ENCODE data around the gene BRD4.
A peak's percentile ranks its signal among the peaks of the same experiment; 100 is the strongest.
"Not testable (repeated sequence)": the region's sequence is repeated elsewhere in the genome, so short reads cannot be mapped to it uniquely, and the experiment has no call there.

BRD4 gene

DNA sequence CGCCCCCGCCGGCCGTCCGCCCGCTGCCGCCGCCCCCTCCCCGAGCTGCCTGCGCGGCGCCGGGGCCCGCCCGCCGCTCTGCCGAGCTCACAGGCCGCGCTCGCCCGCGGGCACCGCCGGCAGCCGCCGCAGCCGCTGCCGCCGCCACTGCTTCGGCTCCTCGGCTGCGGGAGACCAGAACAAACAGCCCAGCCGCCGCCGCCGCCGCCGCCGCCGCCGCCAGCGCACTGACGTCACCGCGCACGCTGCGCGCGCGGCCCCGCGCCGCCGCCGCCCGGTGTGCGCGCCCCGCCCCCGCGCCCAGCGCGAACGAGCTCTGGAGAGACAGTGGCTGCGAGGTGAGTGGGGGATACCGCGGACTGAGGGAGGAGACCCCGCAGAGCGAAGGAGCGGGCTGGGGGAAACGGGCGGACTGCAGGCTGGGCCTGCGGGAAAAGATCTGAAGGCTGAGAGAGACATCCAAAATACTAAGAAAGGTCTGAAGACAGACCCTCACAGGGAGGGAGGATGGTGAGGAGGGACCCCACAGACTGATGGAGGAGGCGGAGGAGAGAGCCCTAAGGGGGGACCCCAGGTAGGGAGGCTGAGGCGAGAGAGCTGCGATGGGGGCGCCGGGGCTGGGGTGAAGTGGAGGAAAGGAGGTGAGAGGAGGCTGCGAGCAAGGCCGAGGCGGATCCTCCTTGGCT lies at the start of gene BRD4:
TSS of gene BRD4 (minus strand) at position 229 of the 686 bp plus-strand sequence. CDS start 59,440 bp downstream, outside the sequence.
- peak; percentile 77 for DNase-seq (ENCODE audit: low spot score)

- DNase-seq (ENCODE audit: low spot score), result no peak
Measured at GRCh38 chr19:15381864-15382263, 49.5 kb upstream of the BRD4 start.

DNA sequence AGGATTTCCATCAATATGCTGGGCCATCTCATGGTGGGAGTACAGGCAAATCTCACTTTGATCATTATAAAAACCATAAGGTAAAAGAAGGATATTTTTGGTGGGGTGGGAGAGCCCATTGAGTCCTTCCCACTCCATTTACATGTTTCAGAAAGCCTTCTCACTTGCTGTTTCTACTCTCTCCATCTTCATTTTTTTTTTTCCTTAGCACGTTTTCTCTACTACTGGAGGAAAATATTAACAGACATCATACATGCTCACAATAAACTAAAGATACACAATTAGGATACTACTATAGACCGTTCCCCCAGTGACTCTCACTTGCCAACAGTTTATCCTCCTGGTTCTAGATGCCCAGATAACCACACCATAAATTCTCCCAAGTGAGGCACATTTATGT lies 49.1 kb upstream of the BRD4 start:
- no peak for DNase-seq (ENCODE audit: low spot score)

GRCh38 chr19:15379999-15380647 lies 47.8 kb upstream of the BRD4 start:
- peak; percentile 63 for DNase-seq (ENCODE audit: low spot score)

- DNase-seq (ENCODE audit: low spot score), result peak; percentile 99
Measured at GRCh38 chr19:15379083-15379998, 47.0 kb upstream of the BRD4 start, which contains the start of gene AKAP8. TSS of gene AKAP8 (minus strand) at chr19:15379787. CDS start at chr19:15379731, 56 bp downstream.

GRCh38 chr19:15378534-15379082 lies 46.3 kb upstream of the BRD4 start:
- peak; percentile 61 for DNase-seq (ENCODE audit: low spot score)

GRCh38 chr19:15374796-15375440 lies 42.6 kb upstream of the BRD4 start:
- peak; percentile 52 for DNase-seq (ENCODE audit: low spot score)

DNA sequence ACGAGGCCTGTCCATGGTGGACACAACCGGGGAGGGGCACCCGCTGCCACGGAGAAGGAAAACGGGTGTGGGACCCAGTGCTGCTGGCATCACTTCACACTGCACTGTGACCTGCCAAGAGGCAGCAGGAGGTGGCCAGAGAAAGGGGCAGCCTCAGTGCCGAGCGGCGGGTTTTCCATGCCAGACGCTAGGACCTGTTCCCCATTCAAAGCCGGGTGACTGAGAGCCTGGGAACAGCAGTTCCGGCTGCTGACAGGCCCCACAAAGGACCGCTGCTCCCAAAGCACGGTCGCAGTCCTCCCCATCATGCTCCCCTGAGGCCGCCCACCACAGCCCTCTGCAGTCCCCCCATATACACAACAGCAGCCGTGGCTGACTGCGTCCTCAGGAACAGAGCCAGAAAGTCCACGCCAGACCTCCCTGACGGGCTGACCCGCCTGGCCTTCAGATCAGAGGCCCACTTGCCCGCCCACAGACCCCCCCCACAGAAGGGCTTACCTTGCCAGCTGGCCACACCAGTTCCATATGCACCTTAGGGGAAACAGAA lies 41.8 kb upstream of the BRD4 start:
- no peak for DNase-seq (ENCODE audit: low spot score)

DNA sequence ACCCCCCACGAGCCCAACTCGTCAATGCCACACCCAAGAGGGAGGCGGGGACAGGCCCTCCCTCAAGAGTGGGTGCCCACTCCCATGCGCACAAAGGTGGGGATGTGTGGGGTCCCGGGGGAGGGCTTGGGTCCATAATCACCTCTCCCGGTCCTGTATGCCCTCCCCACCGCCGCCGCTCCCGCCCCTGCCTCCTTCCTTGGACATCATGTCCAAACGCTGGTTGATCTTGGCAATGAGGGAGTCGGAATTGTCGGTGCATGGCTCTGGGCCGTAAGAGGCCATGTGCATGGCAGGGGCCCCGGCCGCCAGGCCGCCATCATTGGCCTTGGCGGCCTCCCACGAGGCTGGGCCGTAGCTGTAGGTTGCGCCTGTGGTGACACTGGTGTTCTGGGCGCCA lies 41.3 kb upstream of the BRD4 start:
- no peak for DNase-seq (ENCODE audit: low spot score)

DNA sequence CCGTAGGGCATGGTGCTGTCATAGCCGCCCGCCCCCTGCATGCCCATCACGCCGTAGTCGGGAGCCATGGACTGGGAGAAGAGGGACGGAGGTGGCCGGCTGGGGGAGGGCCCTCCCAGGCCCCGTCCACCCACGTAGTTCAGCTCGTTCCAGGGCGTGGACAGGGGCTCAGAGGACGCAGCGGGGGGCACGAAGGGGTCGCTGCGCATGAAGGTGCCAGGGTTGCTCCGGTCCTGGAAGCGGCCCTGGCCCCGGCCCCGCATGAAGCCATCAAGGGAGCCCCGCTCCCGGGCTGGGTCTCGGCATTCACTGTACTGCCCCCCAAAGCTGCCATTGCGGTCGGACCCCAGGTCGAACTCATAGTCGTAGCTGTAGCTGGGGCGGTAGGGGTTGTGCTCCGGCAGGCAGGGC lies 40.6 kb upstream of the BRD4 start:
- DNase-seq (ENCODE audit: low spot score), result no peak

- no peak for DNase-seq (ENCODE audit: low spot score)
Measured at GRCh38 chr19:15372470-15372869, 40.1 kb upstream of the BRD4 start.

- DNase-seq (ENCODE audit: low spot score), result no peak
Measured at GRCh38 chr19:15371786-15372380, 39.5 kb upstream of the BRD4 start.

DNA sequence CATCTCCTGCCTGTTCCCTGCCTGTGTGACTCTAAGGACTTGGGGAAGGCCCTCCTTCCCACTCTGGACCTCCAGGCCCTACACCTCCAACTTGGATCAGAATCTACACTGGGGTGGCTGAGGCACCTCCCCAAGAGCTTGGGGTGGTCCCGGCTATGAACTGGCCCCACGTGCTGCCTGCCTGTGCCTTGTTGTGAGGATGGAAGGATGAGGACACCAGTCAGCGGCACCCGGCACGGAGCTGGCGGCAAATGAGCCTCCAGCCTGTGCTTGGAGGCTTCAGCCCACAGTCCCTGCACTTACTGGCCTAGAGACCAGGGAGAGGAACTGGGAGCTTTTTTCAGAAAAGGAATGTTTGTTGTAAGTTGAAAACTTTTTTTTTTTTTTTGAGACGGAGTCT lies 38.8 kb upstream of the BRD4 start:
- DNase-seq (ENCODE audit: low spot score), result no peak

- DNase-seq (ENCODE audit: low spot score), result no peak
Measured at GRCh38 chr19:15369594-15369891, 37.2 kb upstream of the BRD4 start.

DNA sequence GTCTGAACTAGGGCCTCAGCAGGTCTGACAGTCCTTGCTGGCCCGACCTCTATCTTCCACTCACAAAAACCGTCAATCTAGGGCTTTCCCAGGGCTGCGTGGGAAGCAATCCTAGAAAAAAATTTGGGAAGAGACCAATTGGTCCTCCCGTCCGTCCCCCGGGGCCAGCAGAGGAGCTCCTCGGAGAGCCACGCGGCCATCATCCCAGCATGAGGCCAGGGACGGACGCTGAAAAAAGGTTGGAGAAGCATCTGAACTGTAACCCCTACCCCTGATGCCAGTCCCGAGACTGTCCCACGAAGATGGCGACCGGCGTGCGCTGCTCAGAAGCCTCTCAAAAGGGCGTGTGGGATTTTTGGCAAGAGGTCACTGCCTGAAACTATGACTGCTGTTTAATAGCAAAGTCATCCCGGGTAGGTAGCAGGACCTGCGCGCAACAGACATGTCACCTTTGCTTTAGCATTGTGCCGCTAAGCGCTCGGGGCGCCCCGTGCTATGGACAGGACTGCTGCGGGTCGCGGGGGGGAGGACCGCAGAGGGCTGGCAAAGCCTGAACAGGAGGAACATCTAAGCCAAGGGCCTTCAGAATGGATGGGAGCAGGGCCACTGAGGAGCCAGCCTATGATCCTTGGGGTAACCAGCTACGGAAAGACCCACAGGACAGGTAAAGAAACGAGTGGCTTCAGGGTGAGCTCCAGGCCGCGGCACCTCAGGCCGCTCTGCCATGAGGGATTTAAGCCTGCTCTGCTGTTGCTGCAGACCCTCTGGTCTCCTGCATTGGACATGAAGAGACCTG lies 36.7 kb upstream of the BRD4 start:
- no peak for DNase-seq (ENCODE audit: low spot score)

- no peak for DNase-seq (ENCODE audit: low spot score)
Measured at GRCh38 chr19:15368051-15368632, 35.8 kb upstream of the BRD4 start.

DNA sequence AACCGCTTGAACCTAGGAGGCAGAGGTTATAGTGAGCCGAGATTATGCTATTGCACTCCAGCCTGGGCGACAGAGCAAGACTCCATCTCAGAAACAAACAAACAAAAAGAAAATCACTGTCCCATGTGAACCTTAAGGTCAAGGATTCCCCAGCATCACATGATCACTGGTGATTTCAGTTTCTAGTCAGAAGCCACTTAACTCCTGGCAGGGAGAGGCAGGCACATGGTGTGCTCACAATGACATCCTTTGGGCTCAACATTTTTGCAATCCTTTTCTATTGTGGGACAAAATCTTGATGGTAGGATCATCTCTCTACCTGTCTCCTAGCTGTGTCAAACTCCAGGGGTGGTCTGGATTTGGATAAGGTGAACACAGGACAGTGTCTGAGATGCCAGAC lies 35.1 kb upstream of the BRD4 start:
- no peak for DNase-seq (ENCODE audit: low spot score)

GRCh38 chr19:15365264-15365663 lies 32.9 kb upstream of the BRD4 start:
- DNase-seq (ENCODE audit: low spot score), result no peak

GRCh38 chr19:15363791-15364190 lies 31.5 kb upstream of the BRD4 start:
- not testable (repeated sequence) for DNase-seq (ENCODE audit: low spot score)

DNA sequence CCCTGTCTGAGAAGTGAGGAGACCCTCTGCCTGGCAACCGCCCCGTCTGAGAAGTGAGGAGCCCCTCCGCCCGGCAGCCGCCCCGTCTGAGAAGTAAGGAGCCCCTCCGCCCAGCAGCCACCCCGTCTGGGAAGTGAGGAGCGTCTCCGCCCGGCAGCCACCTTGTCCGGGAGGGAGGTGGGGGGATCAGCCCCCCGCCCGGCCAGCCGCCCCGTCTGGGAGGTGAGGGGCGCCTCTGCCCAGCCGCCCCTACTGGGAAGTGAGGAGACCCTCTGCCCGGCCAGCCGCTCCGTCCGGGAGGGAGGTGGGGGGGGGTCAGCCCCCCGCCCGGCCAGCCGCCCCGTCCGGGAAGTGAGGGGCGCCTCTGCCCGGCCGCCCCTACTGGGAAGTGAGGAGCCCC lies 30.7 kb upstream of the BRD4 start:
- DNase-seq (ENCODE audit: low spot score), result not testable (repeated sequence)
